ENCODE data around the gene SYNGR2. TPM values are rescaled to one million over a fixed set of nuclear protein-coding genes. Genes with fewer than 3 reads are reported as not detected.

SYNGR2 gene
- total and polyA plus RNA-seq, 8 donors = 28.6 to 219 (median 56.6) TPM

GRCh38 chr17:78173097-78173715, 4.8 kb downstream of the SYNGR2 start:
- Histone ChIP-seq H3K36me3 (peaks cover 6 to 24% (median 21%) of the 10 kb centered on the region in 4 donors), H3K27me3 (no peaks in the 10 kb centered on the region), H3K27ac (peak overlapping the region; percentile 73 to 97 (median 93)), H3K4me1 (peaks cover 78 to 86% (median 83%) of the 10 kb centered on the region in 4 donors), H3K9me3 (no peaks in the 10 kb centered on the region), H3K4me3 (peak overlapping the region in 1 of 4 donors; percentile 33)
- no peak for TF ChIP-seq POLR2A (IDR thresholded peaks at IDR 0.05)
- no peak for TF ChIP-seq POLR2AphosphoS5 (IDR thresholded peaks at IDR 0.05)
- WGBS, 5 donors = 25 to 60% (median 53%) methylated on average over 3 to 11 of the region's 11 CpGs
- intact Hi-C loops (cut with DNase I; ENCODE audit: low total_unique reads) = no loop called here
- DNase-seq = no peak

- peak in 1 of 4 donors; percentile 17 for TF ChIP-seq POLR2A (IDR thresholded peaks at IDR 0.05)
- TF ChIP-seq CTCF (IDR thresholded peaks at IDR 0.05) = peak in 5 of 7 experiments; percentile 65 to 95 (median 69)
- peak; percentile 54 to 96 (median 84) for TF ChIP-seq POLR2AphosphoS5 (IDR thresholded peaks at IDR 0.05)
- peak; percentile 14 for TF ChIP-seq EP300 (IDR thresholded peaks at IDR 0.05)
- H3K4me1 ChIP-seq = peaks cover 81 to 91% (median 85%) of the 10 kb centered on the region in 4 donors
- intact Hi-C loops (cut with DNase I; ENCODE audit: low total_unique reads) = no loop called here
- no peaks in the 10 kb centered on the region for H3K9me3 ChIP-seq
- H3K4me3 ChIP-seq = peak overlapping the region in 2 of 4 donors; percentile 3 to 11
- peak; percentile 92 to 96 for DNase-seq
- H3K27ac ChIP-seq = peak overlapping the region; percentile 87 to 97 (median 93)
- no peaks in the 10 kb centered on the region for H3K27me3 ChIP-seq
- 12 to 43% (median 23%) methylated on average over 10 to 15 of the region's 15 CpGs for WGBS, 5 donors
- peaks cover 6 to 24% (median 21%) of the 10 kb centered on the region in 4 donors for H3K36me3 ChIP-seq
These were observed 6.0 kb downstream of the SYNGR2 start for GRCh38 chr17:78174346-78174869.

GRCh38 chr17:78174870-78175642, 6.7 kb downstream of the SYNGR2 start:
- peak overlapping the region in 1 of 4 donors; percentile 3 for H3K4me3 ChIP-seq
- H3K4me1 ChIP-seq = peaks cover 81 to 91% (median 85%) of the 10 kb centered on the region in 4 donors
- H3K27me3 ChIP-seq = no peaks in the 10 kb centered on the region
- WGBS, 5 donors = 40 to 62% (median 52%) methylated on average over 23 to 28 of the region's 28 CpGs
- intact Hi-C loops (cut with DNase I; ENCODE audit: low total_unique reads) = loop anchor here (5.0 kb wide), 1 partner anchor 63 kb away; no protein-coding TSS in a partner anchor
- no peaks in the 10 kb centered on the region for H3K9me3 ChIP-seq
- H3K27ac ChIP-seq = peak overlapping the region; percentile 87 to 97 (median 93)
- peak; percentile 54 to 62 for DNase-seq
- H3K36me3 ChIP-seq = peaks cover 6 to 24% (median 21%) of the 10 kb centered on the region in 4 donors
- TF ChIP-seq CTCF (IDR thresholded peaks at IDR 0.05) (peak in 1 of 7 experiments; percentile 5), EP300 (IDR thresholded peaks at IDR 0.05) (no peak)

- DNase-seq = no peak
- Histone ChIP-seq H3K27me3 (no peaks in the 10 kb centered on the region), H3K36me3 (peaks cover 6 to 23% (median 19%) of the 10 kb centered on the region in 4 donors), H3K4me3 (no peak overlapping the region), H3K9me3 (no peaks in the 10 kb centered on the region), H3K27ac (peak overlapping the region; percentile 87 to 97 (median 93)), H3K4me1 (peaks cover 80 to 91% (median 85%) of the 10 kb centered on the region in 4 donors)
- intact Hi-C loops (cut with DNase I; ENCODE audit: low total_unique reads) = loop anchor here (5.0 kb wide), 1 partner anchor 63 kb away; no protein-coding TSS in a partner anchor
- TF ChIP-seq POLR2A (IDR thresholded peaks at IDR 0.05) = no peak
- TF ChIP-seq EP300 (IDR thresholded peaks at IDR 0.05) = no peak
- no peak for TF ChIP-seq POLR2AphosphoS5 (IDR thresholded peaks at IDR 0.05)
- 63 to 81% (median 73%) methylated on average over 14 of the region's 14 CpGs for WGBS, 5 donors
These were observed 7.2 kb downstream of the SYNGR2 start for GRCh38 chr17:78175643-78175981.

GRCh38 chr17:78176548-78177025, 8.2 kb downstream of the SYNGR2 start:
- H3K27me3 ChIP-seq = no peaks in the 10 kb centered on the region
- intact Hi-C loops (cut with DNase I; ENCODE audit: low total_unique reads) = loop anchor here (5.0 kb wide), 1 partner anchor 64 kb away; no protein-coding TSS in a partner anchor
- H3K27ac ChIP-seq = peak overlapping the region in 4 of 5 donors; percentile 9 to 97 (median 90)
- DNase-seq = peak; percentile 84 to 90
- no peak overlapping the region for H3K4me3 ChIP-seq
- H3K36me3 ChIP-seq = peaks cover 0 to 13% (median 9%) of the 10 kb centered on the region in 4 donors
- H3K9me3 ChIP-seq = no peaks in the 10 kb centered on the region
- peak in 5 of 7 experiments; percentile 58 to 94 (median 85) for TF ChIP-seq CTCF (IDR thresholded peaks at IDR 0.05)
- TF ChIP-seq EP300 (IDR thresholded peaks at IDR 0.05) = no peak
- TF ChIP-seq POLR2AphosphoS5 (IDR thresholded peaks at IDR 0.05) = peak in 2 of 3 donors; percentile 13 to 65
- peaks cover 70 to 89% (median 81%) of the 10 kb centered on the region in 4 donors for H3K4me1 ChIP-seq
- WGBS, 5 donors = 18 to 24% (median 23%) methylated on average over 14 of the region's 14 CpGs

All from stomach (tissue), 9 donors.